HCT116 (cell line): ENCODE results near the gene APOBEC3A. TPM values are rescaled to one million over a fixed set of nuclear protein-coding genes. Genes with fewer than 3 reads are reported as not detected.

Source experiments
- ATAC-seq: fragments of 200-7000 bp; cut with Tn5 transposase; 2 replicates; pipeline ENCODE4 v1.9.1; 2020; ENCODE audit warnings: mild to moderate bottlenecking, moderate library complexity
- BruUV-seq: library from RNA; stranded (reverse); fragments of 400-500 nt; replicated peaks from 2 replicates; lab custom pipeline; 2021; lab: Mats Ljungman, UMichigan
- CTCF ChIA-PET: fragments of 300-600 bp; sonication (Branson Sonifier 250); formaldehyde crosslinking; loops from one replicate; lab custom pipeline; 2021; ENCODE audit warnings: antibody characterized with exemption; lab: Charles Lee
- POLR2A ChIA-PET: fragments of 300-600, 350-600 bp; sonication (Branson Sonifier 250); formaldehyde crosslinking; loops from one replicate; lab custom pipeline; 2021; ENCODE audit warnings: antibody characterized with exemption; lab: Charles Lee
- RAD21 ChIA-PET, 2 experiments: fragments of 300-600 bp; sonication (Branson Sonifier 250); formaldehyde crosslinking; loops; one replicate each; lab custom pipeline; 2023; ENCODE audit warnings: low total read pairs in 2 of 2; ENCODE audit not compliant: uncharacterized antibody in 2 of 2, unreplicated experiment in 2 of 2, low non-redundant PET in 1 of 2; lab: Charles Lee
- DNase-seq: peaks from one replicate; pipeline ENCODE4 v3.0.0-alpha.2; 2010; ENCODE audit warnings: low read depth, low spot score
- H2AFZ ChIP-seq: fragments of 200-600 bp; shearing (Covaris generic), sonication (generic); 2 replicates; pipeline ENCODE4 v1.6.1; 2017; ENCODE audit warnings: low read depth, mixed run types, mixed read lengths, antibody characterized with exemption, low read length; ENCODE audit not compliant: poor library complexity, severe bottlenecking
- H3K27ac ChIP-seq: 2 replicates; pipeline ENCODE4 v1.5.1; 2012; ENCODE audit warnings: low read depth, low read length
- H3K27me3 ChIP-seq: fragments of 200-600 bp; sonication (generic); 2 replicates; pipeline ENCODE4 v1.6.1; 2016; ENCODE audit warnings: mixed run types, low read length, mixed read lengths; ENCODE audit not compliant: insufficient read depth
- H3K36me3 ChIP-seq, 2 experiments: fragments of 200-500 bp in 1 of 2; fragments of 200-600 bp in 1 of 2; sonication (Bioruptor generic) in 1 of 2; sonication (generic) in 1 of 2; 2 replicates each; pipeline versions ENCODE4 v1.5.1 to v1.6.1; 2014 to 2016; ENCODE audit warnings: low read length in 2 of 2, inconsistent platforms in 1 of 2, mixed read lengths in 1 of 2, mixed run types in 1 of 2; ENCODE audit not compliant: insufficient read depth in 2 of 2, control insufficient read depth in 1 of 2
- H3K4me1 ChIP-seq, 2 experiments: fragments of 200-600 bp in 1 of 2; sonication (generic) in 1 of 2; 2 replicates each; pipeline versions ENCODE4 v1.5.1 to v1.6.1; 2012 to 2017; ENCODE audit warnings: low read length in 2 of 2, inconsistent platforms in 1 of 2, mild to moderate bottlenecking in 1 of 2, mixed read lengths in 1 of 2, mixed run types in 1 of 2, moderate library complexity in 1 of 2; ENCODE audit not compliant: insufficient read depth in 2 of 2, control insufficient read depth in 1 of 2
- H3K4me2 ChIP-seq: fragments of 200-600 bp; sonication (generic); 2 replicates; pipeline ENCODE4 v1.6.1; 2017; ENCODE audit warnings: mixed run types, low read length, mixed read lengths
- H3K4me3 ChIP-seq, 2 experiments: fragments of 200-600 bp in 1 of 2; sonication (generic) in 1 of 2; replicated peaks in 1 of 2; 2 replicates each; pipeline ENCODE4 v1.5.1; 2011 to 2016; ENCODE audit warnings: low read length in 2 of 2, control low read depth in 1 of 2, low read depth in 1 of 2, mild to moderate bottlenecking in 1 of 2, mixed read lengths in 1 of 2, mixed run types in 1 of 2
- H3K79me2 ChIP-seq: fragments of 200-600 bp; sonication (generic); 2 replicates; pipeline ENCODE4 v1.6.1; 2017; ENCODE audit warnings: mild to moderate bottlenecking, mixed run types, low read length, moderate library complexity, mixed read lengths; ENCODE audit not compliant: insufficient read depth
- H3K9ac ChIP-seq: fragments of 200-600 bp; sonication (generic); 2 replicates; pipeline ENCODE4 v1.6.1; 2016; ENCODE audit warnings: low read length, mixed read lengths
- H3K9me2 ChIP-seq: fragments of 200-600 bp; sonication (generic), shearing (Covaris generic); 2 replicates; pipeline ENCODE4 v1.6.1; 2017; ENCODE audit warnings: mixed run types, mild to moderate bottlenecking, moderate library complexity; ENCODE audit not compliant: insufficient read depth
- H3K9me3 ChIP-seq, 2 experiments: fragments of 200-500 bp in 1 of 2; fragments of 200-600 bp in 1 of 2; sonication (Bioruptor generic) in 1 of 2; sonication (generic) in 1 of 2; 2 replicates each; pipeline ENCODE4 v1.6.1; 2014 to 2017; ENCODE audit warnings: low read length in 2 of 2, mixed read lengths in 2 of 2, inconsistent platforms in 1 of 2, low read depth in 1 of 2, mild to moderate bottlenecking in 1 of 2, mixed run types in 1 of 2, moderate library complexity in 1 of 2; ENCODE audit not compliant: control insufficient read depth in 1 of 2, insufficient read depth in 1 of 2
- H4K20me1 ChIP-seq: fragments of 200-600 bp; sonication (generic), shearing (Covaris generic); 2 replicates; pipeline ENCODE4 v1.6.1; 2017; ENCODE audit warnings: mixed run types, mild to moderate bottlenecking, moderate library complexity; ENCODE audit not compliant: insufficient read depth
- CEBPB ChIP-seq: IDR thresholded peaks from 2 replicates; pipeline ENCODE4 v1.6.1; 2012; ENCODE audit warnings: low read depth
- EGR1 ChIP-seq: IDR thresholded peaks from 2 replicates; pipeline ENCODE4 v1.6.1; 2012; ENCODE audit warnings: low read depth
- ELF1 ChIP-seq: IDR thresholded peaks from 2 replicates; pipeline ENCODE4 v1.6.1; 2012; ENCODE audit warnings: low read depth, borderline replicate concordance
- EZH2 ChIP-seq: fragments of 200-600 bp; sonication (generic); IDR thresholded peaks from 2 replicates; pipeline ENCODE4 v1.6.1; 2017; ENCODE audit warnings: antibody characterized with exemption, mixed run types
- FOSL1 ChIP-seq: IDR thresholded peaks from 2 replicates; pipeline ENCODE4 v1.6.1; 2012; ENCODE audit warnings: low read depth
- POLR2A ChIP-seq: IDR thresholded peaks from 2 replicates; pipeline ENCODE4 v1.7.0; 2011; ENCODE audit warnings: borderline replicate concordance; ENCODE audit not compliant: insufficient read depth, insufficient read length; ENCODE audit errors: extremely low read depth
- RAD21 ChIP-seq: IDR thresholded peaks from 2 replicates; pipeline ENCODE4 v1.6.1; 2012; ENCODE audit warnings: low read depth, mild to moderate bottlenecking
- SP1 ChIP-seq: IDR thresholded peaks from 2 replicates; pipeline ENCODE4 v1.6.1; 2012; ENCODE audit warnings: low read depth
- ZFX ChIP-seq: fragments of 450-650 bp; IDR thresholded peaks from 2 replicates; pipeline ENCODE4 v1.6.1; 2017
- ZNF274 ChIP-seq: fragments of 200-500 bp; sonication (Bioruptor generic); IDR thresholded peaks from 2 replicates; pipeline ENCODE4 v1.6.1; 2014; ENCODE audit warnings: mild to moderate bottlenecking, low read depth, low read length, inconsistent platforms
- intact Hi-C: fragments of 100-400 bp; cut with micrococcal nuclease; formaldehyde crosslinking; loops from 2 replicates; pipeline ENCODE4 v1.10.0; 2022
- total RNA-seq: library from RNA; stranded (reverse); gene quantifications from one replicate; pipeline ENCODE4 v1.2.1, GENCODE V29; 2021; ENCODE audit not compliant: unreplicated experiment
- TF ChIP-seq, protein P1 (sequence below): IDR thresholded peaks from 2 replicates; pipeline ENCODE4 v1.6.1; 2012
- TF ChIP-seq, protein P2 (sequence below): IDR thresholded peaks from 2 replicates; pipeline ENCODE4 v1.6.1; 2012
- TF ChIP-seq, protein P3 (sequence below): IDR thresholded peaks from 2 replicates; pipeline ENCODE4 v1.6.1; 2011; ENCODE audit warnings: mild to moderate bottlenecking, low read length, moderate library complexity; ENCODE audit not compliant: insufficient replicate concordance; ENCODE audit errors: extremely low read depth
- TF ChIP-seq, protein P4 (sequence below): IDR thresholded peaks from 2 replicates; pipeline ENCODE4 v1.6.1; 2012; ENCODE audit warnings: low read depth

The APOBEC3A gene
- total RNA-seq, 1 experiment from 2014 or later, result not detected

DNA sequence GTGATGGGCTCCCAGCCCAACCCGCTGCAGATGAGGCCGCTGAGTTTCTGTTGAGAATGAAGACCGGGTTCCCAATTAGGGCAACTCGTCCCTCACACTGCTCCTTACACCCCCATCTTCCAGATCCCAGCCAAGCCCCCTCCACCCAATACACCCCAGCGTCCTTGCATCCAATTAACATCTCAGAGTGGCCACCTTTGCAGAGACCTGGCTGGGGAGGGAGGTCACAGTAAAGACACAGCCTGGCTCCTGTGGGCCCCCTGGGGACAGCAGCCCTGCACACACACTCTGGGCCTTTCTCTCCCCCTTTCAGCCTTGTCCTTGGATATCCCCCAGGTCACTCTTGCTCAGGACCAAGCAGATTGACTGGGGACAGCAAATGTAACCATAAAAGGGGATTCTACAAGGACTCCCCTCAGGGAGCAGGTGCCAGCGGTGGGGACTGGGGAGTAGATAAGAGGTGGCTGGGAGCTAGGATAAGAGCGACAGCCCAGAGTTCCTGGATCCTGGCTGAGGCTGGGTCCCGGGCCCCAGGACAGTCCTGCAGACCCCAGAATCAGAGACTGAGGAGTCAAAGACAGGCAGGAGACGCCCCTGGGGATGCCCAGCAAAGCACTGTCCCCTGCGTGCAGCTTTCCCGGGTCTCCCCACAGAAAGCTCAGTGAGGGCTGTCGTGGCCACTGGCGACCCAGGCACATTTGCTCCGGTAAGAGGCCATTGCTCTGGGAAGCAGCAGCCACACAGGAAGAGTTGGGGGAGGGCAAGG lies 8.4 kb downstream of the APOBEC3A start:
- BruUV-seq, result no TSS peak
- Histone ChIP-seq H3K4me1 (peaks cover 2 to 6% of the 10 kb centered on the region in 2 experiments; a peak in 3 of 4 replicates), H3K9me3 (no peaks in the 10 kb centered on the region), H3K27ac (no peak overlapping the region), H4K20me1 (no peaks in the 10 kb centered on the region), H2AFZ (no peak overlapping the region), H3K36me3 (no peaks in the 10 kb centered on the region), H3K79me2 (no peaks in the 10 kb centered on the region), H3K4me3 (no peak overlapping the region), H3K27me3 (no peaks in the 10 kb centered on the region), H3K4me2 (no peak overlapping the region), H3K9ac (no peak overlapping the region), H3K9me2 (no peaks in the 10 kb centered on the region)
- POLR2A ChIA-PET, result no interaction called here
- intact Hi-C loops, result no loop called here
- DNase-seq (no peak), ATAC-seq (no peak)
- CTCF ChIA-PET, result no interaction called here
- RAD21 ChIA-PET, result no interaction called here
- TF ChIP-seq ZFX (no peak), CEBPB (no peak), SP1 (no peak), ELF1 (no peak), EZH2 (no peak), POLR2A (no peak), FOSL1 (no peak), ZNF274 (no peak), EGR1 (no peak), RAD21 (no peak)
- TF ChIP-seq, protein P1, sequence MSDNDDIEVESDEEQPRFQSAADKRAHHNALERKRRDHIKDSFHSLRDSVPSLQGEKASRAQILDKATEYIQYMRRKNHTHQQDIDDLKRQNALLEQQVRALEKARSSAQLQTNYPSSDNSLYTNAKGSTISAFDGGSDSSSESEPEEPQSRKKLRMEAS, result no peak
- TF ChIP-seq, protein P2, sequence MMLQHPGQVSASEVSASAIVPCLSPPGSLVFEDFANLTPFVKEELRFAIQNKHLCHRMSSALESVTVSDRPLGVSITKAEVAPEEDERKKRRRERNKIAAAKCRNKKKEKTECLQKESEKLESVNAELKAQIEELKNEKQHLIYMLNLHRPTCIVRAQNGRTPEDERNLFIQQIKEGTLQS, result no peak
- TF ChIP-seq, protein P3, sequence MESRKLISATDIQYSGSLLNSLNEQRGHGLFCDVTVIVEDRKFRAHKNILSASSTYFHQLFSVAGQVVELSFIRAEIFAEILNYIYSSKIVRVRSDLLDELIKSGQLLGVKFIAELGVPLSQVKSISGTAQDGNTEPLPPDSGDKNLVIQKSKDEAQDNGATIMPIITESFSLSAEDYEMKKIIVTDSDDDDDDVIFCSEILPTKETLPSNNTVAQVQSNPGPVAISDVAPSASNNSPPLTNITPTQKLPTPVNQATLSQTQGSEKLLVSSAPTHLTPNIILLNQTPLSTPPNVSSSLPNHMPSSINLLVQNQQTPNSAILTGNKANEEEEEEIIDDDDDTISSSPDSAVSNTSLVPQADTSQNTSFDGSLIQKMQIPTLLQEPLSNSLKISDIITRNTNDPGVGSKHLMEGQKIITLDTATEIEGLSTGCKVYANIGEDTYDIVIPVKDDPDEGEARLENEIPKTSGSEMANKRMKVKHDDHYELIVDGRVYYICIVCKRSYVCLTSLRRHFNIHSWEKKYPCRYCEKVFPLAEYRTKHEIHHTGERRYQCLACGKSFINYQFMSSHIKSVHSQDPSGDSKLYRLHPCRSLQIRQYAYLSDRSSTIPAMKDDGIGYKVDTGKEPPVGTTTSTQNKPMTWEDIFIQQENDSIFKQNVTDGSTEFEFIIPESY, result no peak
- TF ChIP-seq, protein P4, sequence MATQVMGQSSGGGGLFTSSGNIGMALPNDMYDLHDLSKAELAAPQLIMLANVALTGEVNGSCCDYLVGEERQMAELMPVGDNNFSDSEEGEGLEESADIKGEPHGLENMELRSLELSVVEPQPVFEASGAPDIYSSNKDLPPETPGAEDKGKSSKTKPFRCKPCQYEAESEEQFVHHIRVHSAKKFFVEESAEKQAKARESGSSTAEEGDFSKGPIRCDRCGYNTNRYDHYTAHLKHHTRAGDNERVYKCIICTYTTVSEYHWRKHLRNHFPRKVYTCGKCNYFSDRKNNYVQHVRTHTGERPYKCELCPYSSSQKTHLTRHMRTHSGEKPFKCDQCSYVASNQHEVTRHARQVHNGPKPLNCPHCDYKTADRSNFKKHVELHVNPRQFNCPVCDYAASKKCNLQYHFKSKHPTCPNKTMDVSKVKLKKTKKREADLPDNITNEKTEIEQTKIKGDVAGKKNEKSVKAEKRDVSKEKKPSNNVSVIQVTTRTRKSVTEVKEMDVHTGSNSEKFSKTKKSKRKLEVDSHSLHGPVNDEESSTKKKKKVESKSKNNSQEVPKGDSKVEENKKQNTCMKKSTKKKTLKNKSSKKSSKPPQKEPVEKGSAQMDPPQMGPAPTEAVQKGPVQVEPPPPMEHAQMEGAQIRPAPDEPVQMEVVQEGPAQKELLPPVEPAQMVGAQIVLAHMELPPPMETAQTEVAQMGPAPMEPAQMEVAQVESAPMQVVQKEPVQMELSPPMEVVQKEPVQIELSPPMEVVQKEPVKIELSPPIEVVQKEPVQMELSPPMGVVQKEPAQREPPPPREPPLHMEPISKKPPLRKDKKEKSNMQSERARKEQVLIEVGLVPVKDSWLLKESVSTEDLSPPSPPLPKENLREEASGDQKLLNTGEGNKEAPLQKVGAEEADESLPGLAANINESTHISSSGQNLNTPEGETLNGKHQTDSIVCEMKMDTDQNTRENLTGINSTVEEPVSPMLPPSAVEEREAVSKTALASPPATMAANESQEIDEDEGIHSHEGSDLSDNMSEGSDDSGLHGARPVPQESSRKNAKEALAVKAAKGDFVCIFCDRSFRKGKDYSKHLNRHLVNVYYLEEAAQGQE, result no peak
- TF ChIP-seq, all 23 proteins: peak for 0
